CD4-positive, alpha-beta T cell treated with Interleukin-6 for 4 hours (primary cell): ENCODE results near the gene CELA2A.
A peak's percentile ranks its signal among the peaks of the same experiment; 100 is the strongest.
"Not testable (repeated sequence)": the region's sequence is repeated elsewhere in the genome, so short reads cannot be mapped to it uniquely, and the experiment has no call there.

ENCODE experiments used
- DNase-seq: peaks from one replicate; pipeline ENCODE4 v3.0.0-alpha.2; 2020; ENCODE audit warnings: mixed read lengths

The CELA2A gene

GRCh38 chr1:15469821-15470448 lies 13.4 kb downstream of the CELA2A start:
- not testable (repeated sequence) for DNase-seq

- DNase-seq: not testable (repeated sequence)
These were observed 14.5 kb downstream of the CELA2A start for GRCh38 chr1:15471067-15471466.

DNA sequence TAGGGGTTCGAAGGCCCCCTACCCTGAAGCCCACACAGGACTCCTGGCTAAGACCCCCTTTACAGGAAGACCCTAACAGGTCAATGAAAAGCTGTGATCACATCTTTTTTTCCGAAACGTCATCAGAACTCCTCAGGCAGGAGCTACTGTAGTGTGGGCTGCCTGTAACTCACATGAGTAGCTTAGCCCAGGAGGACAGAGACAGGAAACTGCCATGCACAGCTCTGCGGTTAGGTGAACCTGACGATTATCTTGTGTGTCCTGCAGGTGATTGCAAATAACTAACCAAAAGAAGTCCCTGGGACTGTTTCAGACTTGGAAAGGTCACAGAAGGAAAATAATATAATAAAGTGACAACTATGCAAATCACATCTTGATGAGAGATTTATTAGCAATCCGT lies 15.2 kb downstream of the CELA2A start:
- not testable (repeated sequence) for DNase-seq

- no peak for DNase-seq
These were observed 16.1 kb downstream of the CELA2A start for GRCh38 chr1:15472587-15472986.

- no peak for DNase-seq
These were observed 19.3 kb downstream of the CELA2A start, which contains the start of gene CELA2B for GRCh38 chr1:15475752-15476314. Gene CELA2B, plus strand, starts transcription at chr1:15476104. Its CDS starts 22 bp downstream, at chr1:15476126.

GRCh38 chr1:15476927-15477326 lies 20.4 kb downstream of the CELA2A start:
- DNase-seq: no peak

DNA sequence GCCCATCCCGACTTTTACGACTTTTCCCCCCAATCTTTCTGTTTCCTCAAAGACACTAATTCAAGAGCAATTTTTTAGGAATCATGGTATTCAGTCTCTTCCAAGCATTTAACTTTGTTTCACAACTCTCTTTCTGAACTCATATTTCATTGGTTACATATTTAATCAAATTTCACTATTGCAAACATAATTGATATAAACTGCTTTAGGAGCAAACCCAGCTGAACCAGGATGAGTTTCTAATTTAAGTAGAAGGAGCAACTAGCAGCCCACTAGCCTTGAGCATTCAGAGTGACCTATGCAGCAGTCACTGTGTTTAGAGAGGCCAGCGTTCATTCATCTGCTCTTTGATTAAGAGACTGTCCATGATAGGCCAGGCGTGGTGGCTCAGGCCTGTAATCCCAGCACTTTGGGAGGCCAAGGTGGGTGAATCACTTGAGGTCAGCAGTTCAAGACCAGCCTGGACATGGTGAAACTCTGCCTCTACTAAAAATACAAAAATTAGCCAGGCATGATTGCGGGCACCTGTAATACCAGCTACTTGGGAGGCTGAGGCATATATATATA lies 21.2 kb downstream of the CELA2A start:
- no peak for DNase-seq

DNA sequence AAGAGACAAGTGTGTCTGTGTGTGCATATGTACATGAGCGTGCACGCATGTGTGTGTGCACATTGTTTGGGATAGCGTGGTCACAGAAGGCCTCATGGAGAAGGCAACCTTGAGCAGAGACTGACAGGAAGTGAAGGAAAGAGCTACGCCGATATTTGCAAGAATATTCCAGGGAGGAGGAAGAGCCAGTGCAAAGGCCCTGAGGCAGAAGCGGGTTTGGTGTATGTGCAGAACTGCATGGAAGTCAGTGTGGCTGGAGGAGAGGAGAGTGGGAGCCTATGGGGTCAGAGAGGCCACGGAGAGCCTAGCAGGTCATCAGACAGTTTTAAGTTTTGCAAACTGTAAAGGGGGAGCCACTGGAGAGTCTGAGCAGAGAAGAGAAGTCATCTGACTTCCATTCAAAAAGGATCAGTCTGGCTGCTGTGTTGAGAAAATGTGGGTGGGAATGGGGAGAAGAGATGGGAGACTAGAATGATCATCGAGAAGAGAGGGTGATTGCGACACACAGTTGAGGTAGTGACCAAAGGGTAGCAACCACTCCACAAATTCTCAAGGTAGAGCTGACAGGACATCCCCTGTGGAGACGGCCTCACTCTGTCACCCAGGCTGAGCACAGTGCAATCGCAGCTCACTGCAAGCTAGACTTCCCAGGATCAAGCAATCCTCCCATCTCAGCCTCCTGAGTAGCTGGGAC lies 23.3 kb downstream of the CELA2A start:
- no peak for DNase-seq

DNA sequence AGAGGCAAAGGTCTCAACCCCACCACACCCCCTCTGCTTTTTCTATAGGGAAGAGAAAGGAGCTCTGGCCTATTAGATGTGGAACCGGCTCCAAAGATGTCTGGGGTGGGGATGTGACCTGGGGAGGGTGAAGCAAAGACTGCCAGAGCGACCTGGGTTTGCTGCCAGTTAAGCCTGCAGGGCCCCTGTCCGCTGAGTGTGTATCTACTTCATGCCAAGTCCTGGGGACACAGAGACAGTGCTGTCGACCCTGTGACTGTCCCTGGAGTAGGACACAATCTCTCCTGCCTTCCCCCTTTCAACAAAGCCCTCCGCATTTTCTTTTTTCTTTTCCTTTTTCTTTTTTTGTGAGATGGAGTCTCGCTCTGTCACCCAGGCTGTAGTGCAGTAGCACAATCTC lies 25.9 kb downstream of the CELA2A start:
- DNase-seq: not testable (repeated sequence)

DNA sequence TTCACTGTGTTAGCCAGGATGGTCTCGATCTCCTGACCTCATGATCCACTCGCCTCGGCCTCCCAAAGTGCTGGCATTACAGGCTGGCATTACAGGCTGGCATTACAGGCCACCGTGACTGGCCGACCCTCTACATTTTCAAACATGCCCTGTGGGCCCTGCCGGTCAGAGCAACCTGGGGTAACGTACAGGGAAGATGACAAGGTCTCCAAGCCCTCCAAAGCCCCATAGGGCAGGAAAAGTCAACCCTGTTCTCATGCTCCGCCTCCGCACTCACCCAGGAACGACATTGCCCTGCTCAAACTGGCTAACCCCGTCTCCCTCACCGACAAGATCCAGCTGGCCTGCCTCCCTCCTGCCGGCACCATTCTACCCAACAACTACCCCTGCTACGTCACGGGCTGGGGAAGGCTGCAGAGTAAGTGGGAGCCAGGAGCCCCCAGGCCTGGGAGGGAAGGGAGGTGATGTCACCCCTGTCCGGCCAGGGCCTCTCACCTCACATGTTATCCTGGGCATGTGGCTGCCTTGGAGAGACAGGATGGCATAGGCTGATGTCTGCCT lies 26.5 kb downstream of the CELA2A start:
- DNase-seq: not testable (repeated sequence)

DNA sequence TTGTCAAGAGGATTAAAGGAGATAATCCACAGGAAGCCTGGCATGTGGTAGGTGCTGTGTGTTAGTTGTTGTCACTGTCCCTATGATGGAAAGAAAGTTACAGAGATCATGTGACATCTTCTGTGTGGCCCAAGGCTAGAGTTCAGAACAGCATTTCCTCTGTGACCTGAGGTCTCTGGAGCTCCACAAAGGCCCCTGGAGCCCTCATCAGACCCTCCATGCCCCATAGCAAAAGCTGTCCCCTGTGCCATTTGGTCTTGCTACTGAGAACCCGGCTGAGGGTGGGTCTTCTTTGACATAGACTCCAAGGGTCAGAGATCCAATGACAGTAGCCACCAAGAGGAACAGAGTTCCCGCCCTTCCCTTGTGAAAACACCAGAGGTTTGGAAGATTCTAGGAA lies 27.4 kb downstream of the CELA2A start:
- no peak for DNase-seq

DNA sequence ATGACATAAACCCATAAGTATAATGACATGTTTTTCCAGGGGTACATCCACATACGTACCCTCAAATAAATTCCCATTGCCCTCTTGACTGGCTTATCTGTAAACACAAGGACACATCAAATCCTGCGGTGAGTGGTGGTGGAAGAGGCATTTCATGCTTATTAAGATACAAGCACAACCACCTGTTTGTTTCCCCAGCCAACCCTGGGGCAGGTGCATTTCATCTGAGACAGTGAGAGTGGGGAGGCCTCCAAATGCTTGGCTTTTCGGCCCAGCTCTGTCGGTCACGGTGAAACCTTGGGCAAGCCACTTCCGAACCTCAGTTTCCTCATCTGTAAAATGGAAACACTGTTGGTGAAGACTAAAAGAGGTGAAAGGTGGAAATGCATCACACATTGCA lies 27.9 kb downstream of the CELA2A start:
- DNase-seq: not testable (repeated sequence)

DNA sequence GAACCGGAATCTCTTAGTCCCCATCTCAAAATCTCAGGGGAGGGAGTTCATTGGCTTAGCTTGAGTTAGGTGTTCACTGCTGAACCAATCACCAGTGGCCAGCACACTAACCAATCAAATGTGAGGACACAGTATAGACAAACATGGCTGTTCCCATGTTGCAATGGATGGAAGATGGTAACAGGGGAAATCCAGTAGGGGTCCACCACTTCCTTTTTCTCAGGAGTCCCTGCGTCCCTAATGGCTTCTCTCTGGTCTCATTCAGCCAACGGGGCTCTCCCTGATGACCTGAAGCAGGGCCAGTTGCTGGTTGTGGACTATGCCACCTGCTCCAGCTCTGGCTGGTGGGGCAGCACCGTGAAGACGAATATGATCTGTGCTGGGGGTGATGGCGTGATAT lies 29.1 kb downstream of the CELA2A start:
- DNase-seq: no peak

GRCh38 chr1:15486844-15487610 lies 30.5 kb downstream of the CELA2A start:
- not testable (repeated sequence) for DNase-seq

GRCh38 chr1:15488371-15488770 lies 31.8 kb downstream of the CELA2A start:
- no peak for DNase-seq

GRCh38 chr1:15489052-15489736 lies 32.7 kb downstream of the CELA2A start:
- DNase-seq: no peak

GRCh38 chr1:15491010-15491409 lies 34.5 kb downstream of the CELA2A start:
- peak; percentile 6 for DNase-seq

GRCh38 chr1:15492596-15492995 lies 36.1 kb downstream of the CELA2A start:
- no peak for DNase-seq

DNA sequence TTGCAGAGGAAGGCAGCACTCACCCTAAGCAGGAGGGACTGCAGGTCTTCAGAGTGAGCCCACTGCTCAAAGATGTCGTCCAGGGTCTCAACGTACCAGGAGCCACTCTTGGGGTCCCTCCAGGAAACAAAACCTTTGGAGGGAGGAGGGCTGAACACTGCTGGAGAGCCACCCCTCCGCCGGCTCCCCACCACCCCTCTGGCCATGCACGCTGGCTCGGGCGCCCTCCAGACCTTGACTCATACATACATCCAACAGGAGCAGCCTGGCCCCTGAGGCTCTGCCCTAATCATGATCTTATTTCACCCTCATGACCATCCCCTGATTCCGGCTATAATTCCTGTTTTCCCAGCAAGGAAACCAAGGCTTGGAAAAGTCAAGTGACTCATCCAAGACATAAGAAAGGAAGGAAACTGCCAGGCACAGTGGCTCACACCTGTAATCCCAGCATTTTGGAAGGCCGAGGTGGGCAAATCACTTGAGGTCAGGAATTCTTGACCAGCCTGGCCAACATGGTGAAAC lies 37.4 kb downstream of the CELA2A start:
- DNase-seq: no peak

DNA sequence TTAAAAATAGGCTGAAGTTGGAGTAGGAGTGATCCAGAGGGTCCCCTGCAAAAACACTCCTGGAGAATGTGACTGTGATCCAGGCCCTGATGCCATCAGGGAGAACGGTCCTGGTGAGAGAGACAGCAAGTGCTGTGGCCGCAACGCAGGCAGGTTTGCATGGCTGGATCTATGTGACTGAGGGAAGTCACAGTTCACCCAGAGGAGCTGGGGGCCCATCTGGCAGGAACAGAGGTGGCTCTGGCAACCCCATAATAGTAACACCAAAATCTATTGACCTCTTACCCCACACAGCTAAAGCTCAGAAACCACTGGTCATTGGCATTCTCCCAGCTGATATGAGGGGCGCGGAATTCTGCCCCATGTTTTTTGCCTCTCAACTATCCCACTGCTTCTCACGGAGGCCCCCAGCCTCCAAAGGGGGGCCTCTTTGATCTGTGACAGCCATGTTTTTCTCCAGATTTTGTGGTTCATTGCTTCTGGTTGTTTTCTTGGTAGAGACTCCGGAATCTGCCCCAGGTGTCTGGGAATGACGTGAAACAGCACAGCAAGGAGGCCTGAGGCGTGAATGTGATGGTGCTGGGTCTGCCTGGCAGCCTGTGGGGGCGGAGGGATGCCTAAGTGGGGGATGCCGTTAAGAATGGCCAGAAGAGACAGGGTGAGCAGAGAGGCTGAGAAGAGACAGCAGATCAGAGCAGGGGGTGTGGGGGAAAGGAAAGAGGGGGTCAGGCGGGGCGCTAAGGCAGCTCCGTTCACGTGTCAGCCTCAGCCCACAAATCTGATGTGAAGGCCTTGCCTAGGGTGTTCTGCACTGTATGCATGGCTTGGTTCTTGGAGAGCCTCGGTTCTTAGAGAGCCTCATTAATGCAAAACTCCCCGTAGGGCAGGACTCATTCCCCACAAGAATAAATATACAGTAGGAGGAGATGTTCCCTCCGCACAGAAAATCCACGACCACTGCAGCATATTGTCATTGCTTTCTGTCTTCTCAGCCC lies 43.9 kb downstream of the CELA2A start:
- DNase-seq: no peak
